Measurements from ENCODE around the gene NAALADL2. TPM values are rescaled to one million over a fixed set of nuclear protein-coding genes. Genes with fewer than 3 reads are reported as not detected.

Gene NAALADL2
- total and polyA plus RNA-seq, 9 of the 15 experiments (the other 6 are each of a cell fraction or from before 2014, with no cell fraction given): 0.29 to 1.1 (median 0.79) TPM; not detected in 1

DNA sequence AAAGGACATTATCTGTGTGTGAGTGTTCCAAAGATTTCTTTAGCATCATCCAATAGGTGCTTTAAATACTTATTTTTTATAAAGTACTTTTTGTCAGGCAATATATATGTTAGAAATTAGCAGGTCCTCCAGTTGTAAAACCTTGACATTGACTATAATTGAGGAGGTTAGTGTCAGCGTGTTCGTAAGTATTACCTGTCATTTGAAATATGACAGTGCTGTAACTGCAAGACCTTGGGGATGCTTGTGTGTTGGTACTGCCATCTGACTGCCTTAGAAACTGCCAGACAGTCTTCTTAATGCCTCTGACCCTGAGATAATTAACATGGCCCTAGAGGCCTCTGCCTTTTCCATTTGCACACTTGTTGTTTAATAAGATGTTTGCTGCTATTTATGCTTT, 170.7 kb downstream of the NAALADL2 start:
- H3K9ac ChIP-seq (ENCODE audit: insufficient read depth in 1 of 2, low read depth in 2 of 2, low read length in 2 of 2): no peak overlapping the region
- 0% methylated on average over 2 of the region's 2 CpGs for WGBS (ENCODE audit: insufficient coverage, low coverage, missing lambda C conversion rate)
- ChIA-PET CTCF (ENCODE audit: low intra/inter-chr PET ratio) (no interaction called here), POLR2A (no interaction called here)
- no peak for ATAC-seq
- DNase-seq (ENCODE audit: extremely low read depth in 1 of 4, low spot score in 3 of 4): no peak
- no peaks in the 10 kb centered on the region for H4K20me1 ChIP-seq (replicated peaks; ENCODE audit: control insufficient read depth, insufficient read depth, low read length)
- in situ Hi-C loops (cut with MboI) (no loop called here), intact Hi-C loops (cut with micrococcal nuclease) (no loop called here)
- TF ChIP-seq STAG1 (CRISPR knock-in tag; IDR thresholded peaks at IDR 0.05; ENCODE audit: borderline replicate concordance) (no peak), BDP1 (IDR thresholded peaks at IDR 0.05; ENCODE audit: insufficient read depth, insufficient read length) (no peak), KAT7 (CRISPR knock-in tag; IDR thresholded peaks at IDR 0.05; ENCODE audit: borderline replicate concordance) (no peak), TAF9B (IDR thresholded peaks at IDR 0.05; ENCODE audit: partially characterized antibody) (no peak), RBM15 (IDR thresholded peaks at IDR 0.05; ENCODE audit: insufficient read depth, low read length) (no peak), HNRNPH1 (optimal IDR thresholded peaks at IDR 0.05; ENCODE audit: low read depth, low read length) (no peak), ZNF253 (CRISPR knock-in tag; conservative IDR thresholded peaks at IDR 0.05) (no peak), ZNF311 (CRISPR knock-in tag; IDR thresholded peaks at IDR 0.05) (no peak), ZNF347 (CRISPR knock-in tag; IDR thresholded peaks at IDR 0.05; ENCODE audit: low read depth) (no peak), ZNF239 (CRISPR knock-in tag; IDR thresholded peaks at IDR 0.05) (no peak)
- TF ChIP-seq, protein P1, sequence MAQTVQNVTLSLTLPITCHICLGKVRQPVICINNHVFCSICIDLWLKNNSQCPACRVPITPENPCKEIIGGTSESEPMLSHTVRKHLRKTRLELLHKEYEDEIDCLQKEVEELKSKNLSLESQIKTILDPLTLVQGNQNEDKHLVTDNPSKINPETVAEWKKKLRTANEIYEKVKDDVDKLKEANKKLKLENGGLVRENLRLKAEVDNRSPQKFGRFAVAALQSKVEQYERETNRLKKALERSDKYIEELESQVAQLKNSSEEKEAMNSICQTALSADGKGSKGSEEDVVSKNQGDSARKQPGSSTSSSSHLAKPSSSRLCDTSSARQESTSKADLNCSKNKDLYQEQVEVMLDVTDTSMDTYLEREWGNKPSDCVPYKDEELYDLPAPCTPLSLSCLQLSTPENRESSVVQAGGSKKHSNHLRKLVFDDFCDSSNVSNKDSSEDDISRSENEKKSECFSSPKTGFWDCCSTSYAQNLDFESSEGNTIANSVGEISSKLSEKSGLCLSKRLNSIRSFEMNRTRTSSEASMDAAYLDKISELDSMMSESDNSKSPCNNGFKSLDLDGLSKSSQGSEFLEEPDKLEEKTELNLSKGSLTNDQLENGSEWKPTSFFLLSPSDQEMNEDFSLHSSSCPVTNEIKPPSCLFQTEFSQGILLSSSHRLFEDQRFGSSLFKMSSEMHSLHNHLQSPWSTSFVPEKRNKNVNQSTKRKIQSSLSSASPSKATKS (CRISPR knock-in tag; IDR thresholded peaks at IDR 0.05): no peak
- TF ChIP-seq, protein P2, sequence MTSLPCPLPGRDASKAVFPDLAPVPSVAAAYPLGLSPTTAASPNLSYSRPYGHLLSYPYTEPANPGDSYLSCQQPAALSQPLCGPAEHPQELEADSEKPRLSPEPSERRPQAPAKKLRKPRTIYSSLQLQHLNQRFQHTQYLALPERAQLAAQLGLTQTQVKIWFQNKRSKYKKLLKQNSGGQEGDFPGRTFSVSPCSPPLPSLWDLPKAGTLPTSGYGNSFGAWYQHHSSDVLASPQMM (CRISPR knock-in tag; IDR thresholded peaks at IDR 0.05): no peak
- TF ChIP-seq, protein P3, sequence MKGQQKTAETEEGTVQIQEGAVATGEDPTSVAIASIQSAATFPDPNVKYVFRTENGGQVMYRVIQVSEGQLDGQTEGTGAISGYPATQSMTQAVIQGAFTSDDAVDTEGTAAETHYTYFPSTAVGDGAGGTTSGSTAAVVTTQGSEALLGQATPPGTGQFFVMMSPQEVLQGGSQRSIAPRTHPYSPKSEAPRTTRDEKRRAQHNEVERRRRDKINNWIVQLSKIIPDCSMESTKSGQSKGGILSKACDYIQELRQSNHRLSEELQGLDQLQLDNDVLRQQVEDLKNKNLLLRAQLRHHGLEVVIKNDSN (CRISPR knock-in tag; IDR thresholded peaks at IDR 0.05): no peak
- TF ChIP-seq, protein P4, sequence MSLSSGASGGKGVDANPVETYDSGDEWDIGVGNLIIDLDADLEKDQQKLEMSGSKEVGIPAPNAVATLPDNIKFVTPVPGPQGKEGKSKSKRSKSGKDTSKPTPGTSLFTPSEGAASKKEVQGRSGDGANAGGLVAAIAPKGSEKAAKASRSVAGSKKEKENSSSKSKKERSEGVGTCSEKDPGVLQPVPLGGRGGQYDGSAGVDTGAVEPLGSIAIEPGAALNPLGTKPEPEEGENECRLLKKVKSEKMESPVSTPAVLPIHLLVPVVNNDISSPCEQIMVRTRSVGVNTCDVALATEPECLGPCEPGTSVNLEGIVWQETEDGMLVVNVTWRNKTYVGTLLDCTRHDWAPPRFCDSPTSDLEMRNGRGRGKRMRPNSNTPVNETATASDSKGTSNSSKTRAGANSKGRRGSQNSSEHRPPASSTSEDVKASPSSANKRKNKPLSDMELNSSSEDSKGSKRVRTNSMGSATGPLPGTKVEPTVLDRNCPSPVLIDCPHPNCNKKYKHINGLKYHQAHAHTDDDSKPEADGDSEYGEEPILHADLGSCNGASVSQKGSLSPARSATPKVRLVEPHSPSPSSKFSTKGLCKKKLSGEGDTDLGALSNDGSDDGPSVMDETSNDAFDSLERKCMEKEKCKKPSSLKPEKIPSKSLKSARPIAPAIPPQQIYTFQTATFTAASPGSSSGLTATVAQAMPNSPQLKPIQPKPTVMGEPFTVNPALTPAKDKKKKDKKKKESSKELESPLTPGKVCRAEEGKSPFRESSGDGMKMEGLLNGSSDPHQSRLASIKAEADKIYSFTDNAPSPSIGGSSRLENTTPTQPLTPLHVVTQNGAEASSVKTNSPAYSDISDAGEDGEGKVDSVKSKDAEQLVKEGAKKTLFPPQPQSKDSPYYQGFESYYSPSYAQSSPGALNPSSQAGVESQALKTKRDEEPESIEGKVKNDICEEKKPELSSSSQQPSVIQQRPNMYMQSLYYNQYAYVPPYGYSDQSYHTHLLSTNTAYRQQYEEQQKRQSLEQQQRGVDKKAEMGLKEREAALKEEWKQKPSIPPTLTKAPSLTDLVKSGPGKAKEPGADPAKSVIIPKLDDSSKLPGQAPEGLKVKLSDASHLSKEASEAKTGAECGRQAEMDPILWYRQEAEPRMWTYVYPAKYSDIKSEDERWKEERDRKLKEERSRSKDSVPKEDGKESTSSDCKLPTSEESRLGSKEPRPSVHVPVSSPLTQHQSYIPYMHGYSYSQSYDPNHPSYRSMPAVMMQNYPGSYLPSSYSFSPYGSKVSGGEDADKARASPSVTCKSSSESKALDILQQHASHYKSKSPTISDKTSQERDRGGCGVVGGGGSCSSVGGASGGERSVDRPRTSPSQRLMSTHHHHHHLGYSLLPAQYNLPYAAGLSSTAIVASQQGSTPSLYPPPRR (CRISPR knock-in tag; IDR thresholded peaks at IDR 0.05; ENCODE audit: borderline replicate concordance): no peak
- H3K4me1 ChIP-seq (replicated peaks in 1 of 2; ENCODE audit: control insufficient read depth in 2 of 2, insufficient read depth in 2 of 2, low read length in 2 of 2): no peaks in the 10 kb centered on the region
- no peak overlapping the region for H3K27ac ChIP-seq (ENCODE audit: extremely low read depth, low read depth, low read length)
- no peak overlapping the region for H3K4me2 ChIP-seq (ENCODE audit: insufficient read depth, low read length)
- no peak overlapping the region for H3K4me3 ChIP-seq
- H3K9me1 ChIP-seq (ENCODE audit: control insufficient read depth, insufficient read depth, low read length): no peaks in the 10 kb centered on the region
- H3K79me2 ChIP-seq (ENCODE audit: control insufficient read depth, insufficient read depth, low read length): no peaks in the 10 kb centered on the region
- no peaks in the 10 kb centered on the region for H3K27me3 ChIP-seq (ENCODE audit: control insufficient read depth in 2 of 2, insufficient read depth in 2 of 2, low read length in 2 of 2)
- FAIRE-seq: no peak
- no peaks in the 10 kb centered on the region for H3K36me3 ChIP-seq (ENCODE audit: control insufficient read depth, insufficient read depth, low read length)
- BruUV-seq (replicated peaks): no TSS peak
- no peak overlapping the region for H2AFZ ChIP-seq (ENCODE audit: low read depth, low read length)
- H3K9me3 ChIP-seq (replicated peaks; ENCODE audit: control insufficient read depth, insufficient read depth, low read depth, low read length): no peaks in the 10 kb centered on the region; the same call in 1 of the 2 replicates
